Glutamatergic neuron (in vitro differentiated cells): ENCODE results near the gene PLXND1. TPM values are rescaled to one million over a fixed set of nuclear protein-coding genes. Genes with fewer than 3 reads are reported as not detected.

Source experiments
- DNase-seq: peaks from one replicate; pipeline ENCODE4 v3.0.0; 2022
- H3K27ac Mint-ChIP-seq: one replicate; pipeline ENCODE4 v1.8.0; 2020; ENCODE audit warnings: mild to moderate bottlenecking, mixed read lengths, inconsistent platforms; ENCODE audit not compliant: unreplicated experiment
- H3K27me3 Mint-ChIP-seq: one replicate; pipeline ENCODE4 v1.8.0; 2020; ENCODE audit warnings: mild to moderate bottlenecking, moderate library complexity, mixed read lengths, inconsistent platforms; ENCODE audit not compliant: unreplicated experiment
- H3K36me3 Mint-ChIP-seq: one replicate; pipeline ENCODE4 v1.8.0; 2020; ENCODE audit warnings: mild to moderate bottlenecking, mixed read lengths, inconsistent platforms; ENCODE audit not compliant: unreplicated experiment
- H3K4me1 Mint-ChIP-seq: one replicate; pipeline ENCODE4 v1.8.0; 2020; ENCODE audit warnings: mild to moderate bottlenecking, low read depth, mixed read lengths, inconsistent platforms; ENCODE audit not compliant: unreplicated experiment
- H3K4me3 Mint-ChIP-seq: one replicate; pipeline ENCODE4 v1.8.0; 2020; ENCODE audit warnings: mild to moderate bottlenecking, mixed read lengths, inconsistent platforms; ENCODE audit not compliant: unreplicated experiment
- H3K9me3 Mint-ChIP-seq: one replicate; pipeline ENCODE4 v1.8.0; 2020; ENCODE audit warnings: mild to moderate bottlenecking, moderate library complexity, mixed read lengths, inconsistent platforms; ENCODE audit not compliant: unreplicated experiment
- CTCF ChIP-seq: fragments of 200-600 bp; sonication (generic); IDR thresholded peaks from one replicate; pipeline ENCODE4 v1.5.0; 2021; ENCODE audit not compliant: partially characterized antibody, unreplicated experiment
- total RNA-seq: library from RNA; stranded (reverse); fragmentation: NEBNext Ultra II Directional; extraction: Animal tissue kit (Norgen Biotek cat#: 25700); gene quantifications from one replicate; pipeline ENCODE4 v1.2.1, GENCODE V29; 2021; ENCODE audit not compliant: unreplicated experiment

PLXND1 gene
- total RNA-seq, 1 donor from 2014 or later: 72.2 TPM

- Mint-ChIP-seq H3K27me3 (peaks cover 18% of the 10 kb centered on the region), H3K27ac (peak overlapping the region; percentile 62), H3K36me3 (no peaks in the 10 kb centered on the region)
These were observed 29.7 kb downstream of the PLXND1 start for GRCh38 chr3:129576514-129577352.

GRCh38 chr3:129575997-129576384, 30.5 kb downstream of the PLXND1 start:
- DNase-seq: no peak
- Mint-ChIP-seq H3K4me3 (no peak overlapping the region), H3K4me1 (peaks cover 21% of the 10 kb centered on the region), H3K9me3 (peaks cover 11% of the 10 kb centered on the region), H3K36me3 (no peaks in the 10 kb centered on the region), H3K27me3 (peaks cover 17% of the 10 kb centered on the region), H3K27ac (peak overlapping the region; percentile 62)
- TF ChIP-seq CTCF: no peak

More at GRCh38 chr3:129576514-129577352, 29.7 kb downstream of the PLXND1 start:
- DNase-seq: no peak
- no peak overlapping the region for H3K4me3 Mint-ChIP-seq
- H3K9me3 Mint-ChIP-seq: peaks cover 11% of the 10 kb centered on the region
- no peak for TF ChIP-seq CTCF
- peaks cover 22% of the 10 kb centered on the region for H3K4me1 Mint-ChIP-seq

- peaks cover 14% of the 10 kb centered on the region for H3K27me3 Mint-ChIP-seq
These were observed 31.1 kb downstream of the PLXND1 start for GRCh38 chr3:129575233-129575996.

GRCh38 chr3:129574206-129574605, 32.3 kb downstream of the PLXND1 start:
- TF ChIP-seq CTCF: no peak
- Mint-ChIP-seq H3K27me3 (peaks cover 14% of the 10 kb centered on the region), H3K4me3 (no peak overlapping the region), H3K36me3 (no peaks in the 10 kb centered on the region), H3K4me1 (peaks cover 20% of the 10 kb centered on the region), H3K9me3 (peaks cover 8% of the 10 kb centered on the region), H3K27ac (no peak overlapping the region)
- no peak for DNase-seq

More at GRCh38 chr3:129575233-129575996, 31.1 kb downstream of the PLXND1 start:
- H3K9me3 Mint-ChIP-seq: peaks cover 11% of the 10 kb centered on the region
- H3K4me3 Mint-ChIP-seq: no peak overlapping the region
- peaks cover 20% of the 10 kb centered on the region for H3K4me1 Mint-ChIP-seq
- no peaks in the 10 kb centered on the region for H3K36me3 Mint-ChIP-seq
- no peak overlapping the region for H3K27ac Mint-ChIP-seq
- no peak for DNase-seq
- TF ChIP-seq CTCF: no peak
